GM18858 (cell line): ENCODE measurements around the gene DAND5.
"Not testable (repeated sequence)": the region's sequence is repeated elsewhere in the genome, so short reads cannot be mapped to it uniquely, and the experiment has no call there.

Source experiments
- ATAC-seq: cut with Tn5 transposase; IDR thresholded peaks from one replicate; pipeline ENCODE4 v1.9.1; 2021; ENCODE audit not compliant: unreplicated experiment

DAND5 gene

GRCh38 chr19:12965017-12965811, 4.2 kb upstream of the DAND5 start:
- no peak for ATAC-seq

GRCh38 chr19:12965812-12966135, 3.6 kb upstream of the DAND5 start:
- no peak for ATAC-seq

- ATAC-seq, result no peak
These were observed 1.5 kb upstream of the DAND5 start for GRCh38 chr19:12967907-12968306.

GRCh38 chr19:12970070-12970820, 869 bp downstream of the DAND5 start:
- no peak for ATAC-seq

- ATAC-seq, result no peak
These were observed 3.9 kb downstream of the DAND5 start for GRCh38 chr19:12973236-12973635.

- no peak for ATAC-seq
These were observed 5.2 kb downstream of the DAND5 start for GRCh38 chr19:12974301-12975220.

- no peak for ATAC-seq
These were observed 5.9 kb downstream of the DAND5 start for GRCh38 chr19:12975221-12975741.

GRCh38 chr19:12976109-12976508, 6.7 kb downstream of the DAND5 start:
- ATAC-seq, result not testable (repeated sequence)

GRCh38 chr19:12979974-12980373, 10.6 kb downstream of the DAND5 start:
- ATAC-seq, result no peak

GRCh38 chr19:12982648-12983047, 13.3 kb downstream of the DAND5 start:
- ATAC-seq, result no peak

GRCh38 chr19:12983091-12983490, 13.7 kb downstream of the DAND5 start:
- ATAC-seq, result no peak

- ATAC-seq, result no peak
These were observed 14.3 kb downstream of the DAND5 start for GRCh38 chr19:12983542-12984142.

- ATAC-seq, result no peak
These were observed 14.8 kb downstream of the DAND5 start for GRCh38 chr19:12984143-12984627.

- ATAC-seq, result no peak
These were observed 15.3 kb downstream of the DAND5 start for GRCh38 chr19:12984683-12985048.

- ATAC-seq, result no peak
These were observed 15.8 kb downstream of the DAND5 start for GRCh38 chr19:12985049-12985776.

- ATAC-seq, result no peak
These were observed 17.4 kb downstream of the DAND5 start for GRCh38 chr19:12986726-12987125.

GRCh38 chr19:12987190-12987589, 17.8 kb downstream of the DAND5 start:
- no peak for ATAC-seq

GRCh38 chr19:12987781-12988180, 18.4 kb downstream of the DAND5 start:
- ATAC-seq, result no peak

GRCh38 chr19:12990431-12990830, 21.1 kb downstream of the DAND5 start:
- ATAC-seq, result no peak

- ATAC-seq, result no peak
These were observed 21.5 kb downstream of the DAND5 start for GRCh38 chr19:12990853-12991252.
